Activated T-cell treated with anti-CD3 and anti-CD28 coated beads, Interleukin-2, amount 50 U/mL, for 24 hours (primary cell): Measurements from ENCODE around the gene SCCPDH.

Source experiments
- DNase-seq: peaks from one replicate; pipeline ENCODE4 v3.0.0-alpha.2; 2020
- H3K27ac Mint-ChIP-seq: 2 replicates; pipeline ENCODE4 v1.8.0; 2020; ENCODE audit warnings: mild to moderate bottlenecking, mixed read lengths
- H3K27me3 Mint-ChIP-seq: 2 replicates; pipeline ENCODE4 v1.8.0; 2020; ENCODE audit warnings: mixed read lengths
- H3K36me3 Mint-ChIP-seq: 2 replicates; pipeline ENCODE4 v1.8.0; 2020; ENCODE audit warnings: low read depth, mixed read lengths
- H3K4me1 Mint-ChIP-seq: 2 replicates; pipeline ENCODE4 v1.8.0; 2020; ENCODE audit warnings: low read depth, mixed read lengths
- H3K4me3 Mint-ChIP-seq: 2 replicates; pipeline ENCODE4 v1.8.0; 2020; ENCODE audit warnings: mild to moderate bottlenecking, moderate library complexity, mixed read lengths
- H3K9me3 Mint-ChIP-seq: 2 replicates; pipeline ENCODE4 v1.8.0; 2020; ENCODE audit warnings: mixed read lengths

The SCCPDH gene, protein sequence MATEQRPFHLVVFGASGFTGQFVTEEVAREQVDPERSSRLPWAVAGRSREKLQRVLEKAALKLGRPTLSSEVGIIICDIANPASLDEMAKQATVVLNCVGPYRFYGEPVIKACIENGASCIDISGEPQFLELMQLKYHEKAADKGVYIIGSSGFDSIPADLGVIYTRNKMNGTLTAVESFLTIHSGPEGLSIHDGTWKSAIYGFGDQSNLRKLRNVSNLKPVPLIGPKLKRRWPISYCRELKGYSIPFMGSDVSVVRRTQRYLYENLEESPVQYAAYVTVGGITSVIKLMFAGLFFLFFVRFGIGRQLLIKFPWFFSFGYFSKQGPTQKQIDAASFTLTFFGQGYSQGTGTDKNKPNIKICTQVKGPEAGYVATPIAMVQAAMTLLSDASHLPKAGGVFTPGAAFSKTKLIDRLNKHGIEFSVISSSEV

GRCh38 chr1:246724016-246724730, at the start of gene SCCPDH:
TSS of gene SCCPDH (plus strand) at chr1:246724409. CDS start at chr1:246724423, 14 bp downstream.
- peaks cover 25% of the 10 kb centered on the region for H3K36me3 Mint-ChIP-seq
- H3K9me3 Mint-ChIP-seq: peaks cover 23% of the 10 kb centered on the region
- H3K27ac Mint-ChIP-seq: peak within 1 kb of the TSS; percentile 80

GRCh38 chr1:246677842-246678241, 46.4 kb upstream of the SCCPDH start:
- Mint-ChIP-seq H3K27me3 (no peaks in the 10 kb centered on the region), H3K27ac (no peak overlapping the region), H3K4me1 (no peaks in the 10 kb centered on the region), H3K9me3 (no peaks in the 10 kb centered on the region), H3K4me3 (no peak overlapping the region), H3K36me3 (peaks cover 4% of the 10 kb centered on the region)
- no peak for DNase-seq

More at GRCh38 chr1:246724016-246724730, at the start of gene SCCPDH:
- H3K4me3 Mint-ChIP-seq: peak within 1 kb of the TSS; percentile 83
- peak; percentile 85 for DNase-seq
- H3K4me1 Mint-ChIP-seq: peaks cover 14% of the 10 kb centered on the region
- peaks cover 28% of the 10 kb centered on the region for H3K27me3 Mint-ChIP-seq

GRCh38 chr1:246678816-246679793, 45.1 kb upstream of the SCCPDH start:
- no peaks in the 10 kb centered on the region for H3K4me1 Mint-ChIP-seq
- no peaks in the 10 kb centered on the region for H3K27me3 Mint-ChIP-seq
- no peaks in the 10 kb centered on the region for H3K9me3 Mint-ChIP-seq

GRCh38 chr1:246679794-246680177, 44.4 kb upstream of the SCCPDH start:
- no peak for DNase-seq
- no peak overlapping the region for H3K27ac Mint-ChIP-seq
- no peaks in the 10 kb centered on the region for H3K36me3 Mint-ChIP-seq
- no peaks in the 10 kb centered on the region for H3K4me1 Mint-ChIP-seq
- H3K27me3 Mint-ChIP-seq: no peaks in the 10 kb centered on the region
- no peak overlapping the region for H3K4me3 Mint-ChIP-seq
- no peaks in the 10 kb centered on the region for H3K9me3 Mint-ChIP-seq

More at GRCh38 chr1:246678816-246679793, 45.1 kb upstream of the SCCPDH start:
- Mint-ChIP-seq H3K36me3 (no peaks in the 10 kb centered on the region), H3K27ac (no peak overlapping the region), H3K4me3 (no peak overlapping the region)
- DNase-seq: no peak

- Mint-ChIP-seq H3K27me3 (no peaks in the 10 kb centered on the region), H3K36me3 (no peaks in the 10 kb centered on the region), H3K27ac (no peak overlapping the region), H3K9me3 (no peaks in the 10 kb centered on the region), H3K4me1 (no peaks in the 10 kb centered on the region), H3K4me3 (no peak overlapping the region)
- no peak for DNase-seq
Observed at GRCh38 chr1:246680190-246680589, 44.0 kb upstream of the SCCPDH start.

DNA sequence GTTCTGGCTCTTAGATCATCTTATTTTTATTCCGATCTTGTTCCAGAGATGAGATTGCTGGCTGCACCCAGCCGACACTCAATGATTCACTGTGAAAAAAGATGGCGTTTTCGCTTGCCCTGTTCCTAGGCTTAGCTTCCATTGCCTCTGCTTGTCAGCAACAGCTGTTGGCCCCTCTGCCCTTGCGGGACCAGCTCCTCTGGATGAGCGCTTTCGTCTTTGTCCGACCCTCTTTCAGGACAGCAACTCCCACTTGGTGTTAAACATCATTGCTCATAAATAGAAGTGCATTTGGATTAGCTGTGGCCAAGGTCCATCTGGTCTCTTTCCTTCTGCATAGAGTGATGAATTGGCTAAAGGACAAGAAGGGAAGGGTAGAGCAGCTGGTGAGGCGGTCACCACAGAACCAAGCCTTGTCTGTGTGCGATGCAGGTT, 43.5 kb upstream of the SCCPDH start:
- no peaks in the 10 kb centered on the region for H3K9me3 Mint-ChIP-seq
- no peak for DNase-seq

GRCh38 chr1:246681900-246682895, 42.0 kb upstream of the SCCPDH start:
- no peak overlapping the region for H3K27ac Mint-ChIP-seq
- no peak for DNase-seq
- H3K9me3 Mint-ChIP-seq: no peaks in the 10 kb centered on the region
- H3K4me3 Mint-ChIP-seq: no peak overlapping the region
- H3K27me3 Mint-ChIP-seq: no peaks in the 10 kb centered on the region
- H3K4me1 Mint-ChIP-seq: no peaks in the 10 kb centered on the region
- H3K36me3 Mint-ChIP-seq: no peaks in the 10 kb centered on the region

More for the DNA sequence above, 43.5 kb upstream of the SCCPDH start:
- Mint-ChIP-seq H3K27me3 (no peaks in the 10 kb centered on the region), H3K27ac (no peak overlapping the region), H3K4me1 (no peaks in the 10 kb centered on the region), H3K36me3 (no peaks in the 10 kb centered on the region), H3K4me3 (no peak overlapping the region)

DNA sequence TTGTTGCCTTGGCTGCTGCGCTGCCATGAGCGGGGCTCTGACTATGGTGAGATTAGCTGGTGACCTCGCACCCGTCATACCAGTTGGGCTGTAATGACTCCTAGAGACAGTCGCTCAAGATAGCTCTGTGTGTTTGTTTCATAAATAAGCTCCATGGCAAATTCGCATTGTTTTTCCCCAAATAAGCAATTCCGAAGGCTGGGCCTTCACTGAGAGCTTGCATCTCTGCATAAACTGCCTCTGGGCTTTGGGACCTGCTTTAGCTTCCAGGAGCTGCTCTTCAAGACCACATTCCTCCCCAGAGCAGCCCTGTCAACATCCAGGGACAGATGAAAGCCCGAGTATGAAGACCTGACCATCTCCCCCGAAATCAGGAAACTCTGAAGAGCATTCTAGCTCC, 40.7 kb upstream of the SCCPDH start:
- no peaks in the 10 kb centered on the region for H3K27me3 Mint-ChIP-seq
- no peak overlapping the region for H3K4me3 Mint-ChIP-seq
- H3K27ac Mint-ChIP-seq: no peak overlapping the region
- H3K4me1 Mint-ChIP-seq: no peaks in the 10 kb centered on the region
- no peaks in the 10 kb centered on the region for H3K36me3 Mint-ChIP-seq
- H3K9me3 Mint-ChIP-seq: no peaks in the 10 kb centered on the region
- no peak for DNase-seq

- H3K27ac Mint-ChIP-seq: no peak overlapping the region
- no peaks in the 10 kb centered on the region for H3K9me3 Mint-ChIP-seq
- peaks cover 3% of the 10 kb centered on the region for H3K27me3 Mint-ChIP-seq
- DNase-seq: no peak
- peaks cover 2% of the 10 kb centered on the region for H3K4me1 Mint-ChIP-seq
- no peaks in the 10 kb centered on the region for H3K36me3 Mint-ChIP-seq
- H3K4me3 Mint-ChIP-seq: no peak overlapping the region
Observed at GRCh38 chr1:246687002-246687401, 37.2 kb upstream of the SCCPDH start.

DNA sequence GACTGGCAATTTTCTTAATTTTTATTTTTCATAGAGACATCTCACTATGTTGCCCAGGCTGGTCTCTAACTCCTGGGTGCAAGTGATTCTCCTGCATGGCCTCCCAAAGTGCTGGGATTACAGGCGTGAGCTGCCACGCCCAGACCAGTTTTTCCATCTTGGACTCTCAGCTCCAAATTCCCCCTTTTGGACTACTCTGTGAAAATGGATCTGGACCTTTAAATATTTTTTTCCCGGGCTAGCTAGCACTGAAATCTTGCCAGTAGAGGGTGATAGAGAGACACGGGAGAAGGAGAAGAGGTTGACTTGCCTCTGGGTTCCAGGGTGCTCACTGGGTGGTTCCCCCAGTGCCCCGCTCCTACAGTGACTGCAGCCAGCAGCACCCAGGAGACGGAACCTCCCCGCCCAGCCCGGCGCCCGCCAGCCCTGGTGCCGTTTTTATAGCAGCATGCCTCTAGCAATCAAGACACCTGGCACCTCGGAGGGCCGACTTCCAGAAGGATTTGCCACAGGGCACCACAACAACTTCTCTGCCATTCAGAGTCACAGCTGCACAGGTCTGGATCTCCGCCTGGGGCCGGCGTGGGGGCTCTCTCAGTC, 34.7 kb upstream of the SCCPDH start:
- H3K4me1 Mint-ChIP-seq: peaks cover 2% of the 10 kb centered on the region
- DNase-seq: peak; percentile 45
- H3K9me3 Mint-ChIP-seq: peaks cover 5% of the 10 kb centered on the region
- H3K36me3 Mint-ChIP-seq: no peaks in the 10 kb centered on the region
- peaks cover 3% of the 10 kb centered on the region for H3K27me3 Mint-ChIP-seq
- H3K4me3 Mint-ChIP-seq: no peak overlapping the region
- H3K27ac Mint-ChIP-seq: no peak overlapping the region

GRCh38 chr1:246690100-246690499, 34.1 kb upstream of the SCCPDH start:
- no peak overlapping the region for H3K27ac Mint-ChIP-seq
- H3K36me3 Mint-ChIP-seq: no peaks in the 10 kb centered on the region
- peaks cover 3% of the 10 kb centered on the region for H3K27me3 Mint-ChIP-seq
- peaks cover 2% of the 10 kb centered on the region for H3K4me1 Mint-ChIP-seq
- DNase-seq: no peak
- H3K4me3 Mint-ChIP-seq: no peak overlapping the region
- peaks cover 9% of the 10 kb centered on the region for H3K9me3 Mint-ChIP-seq

DNA sequence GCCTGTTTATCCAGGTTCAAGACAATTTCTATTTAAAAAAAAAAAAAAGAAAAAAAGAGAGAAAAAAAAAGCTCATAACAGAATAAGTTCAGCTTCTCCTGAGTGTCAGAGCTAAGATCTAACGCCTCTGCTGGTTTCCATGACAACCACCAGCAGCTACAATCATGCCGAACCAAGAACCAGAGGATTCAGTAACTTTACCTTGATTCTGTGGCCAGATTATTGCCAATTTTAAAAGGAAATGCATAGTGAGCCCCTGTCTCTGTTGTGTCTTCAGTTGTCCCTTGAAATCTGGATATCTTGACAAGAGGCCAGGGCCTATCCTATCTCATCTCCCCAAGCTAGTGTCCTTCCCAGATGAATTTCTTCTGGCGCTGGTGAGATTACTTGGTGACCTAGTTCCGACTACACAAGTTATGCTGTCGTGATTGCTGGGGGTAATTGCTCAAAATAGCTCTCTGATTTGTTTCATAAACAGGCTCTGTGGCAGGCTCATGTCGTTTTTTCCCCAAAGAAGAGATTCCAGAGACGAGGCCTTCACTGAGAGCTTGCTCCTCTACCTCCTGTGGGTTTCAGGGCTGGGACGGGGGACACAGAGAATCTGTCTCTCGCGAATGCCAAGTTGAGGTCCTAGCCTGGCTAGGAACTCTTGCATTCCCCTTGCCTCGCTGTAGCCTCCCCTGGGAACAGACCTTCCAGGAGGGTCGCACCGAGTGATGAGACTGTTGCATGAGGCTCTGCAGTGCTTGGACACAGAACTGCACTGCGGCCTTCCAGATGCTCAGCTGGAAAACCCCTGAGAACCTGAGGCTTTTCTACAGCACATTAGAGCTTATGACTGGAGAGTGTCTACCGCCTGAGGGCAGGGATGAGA, 32.4 kb upstream of the SCCPDH start:
- no peak for DNase-seq
- H3K9me3 Mint-ChIP-seq: peaks cover 9% of the 10 kb centered on the region
- H3K4me1 Mint-ChIP-seq: peaks cover 2% of the 10 kb centered on the region

More for the DNA sequence above, 32.4 kb upstream of the SCCPDH start:
- H3K27ac Mint-ChIP-seq: no peak overlapping the region
- no peaks in the 10 kb centered on the region for H3K36me3 Mint-ChIP-seq
- H3K4me3 Mint-ChIP-seq: no peak overlapping the region
- H3K27me3 Mint-ChIP-seq: peaks cover 3% of the 10 kb centered on the region
